ENCODE results near the gene CACNG4. TPM values are rescaled to one million over a fixed set of nuclear protein-coding genes. Genes with fewer than 3 reads are reported as not detected.

Gene CACNG4
- not detected in 2 replicates for total RNA-seq

DNA sequence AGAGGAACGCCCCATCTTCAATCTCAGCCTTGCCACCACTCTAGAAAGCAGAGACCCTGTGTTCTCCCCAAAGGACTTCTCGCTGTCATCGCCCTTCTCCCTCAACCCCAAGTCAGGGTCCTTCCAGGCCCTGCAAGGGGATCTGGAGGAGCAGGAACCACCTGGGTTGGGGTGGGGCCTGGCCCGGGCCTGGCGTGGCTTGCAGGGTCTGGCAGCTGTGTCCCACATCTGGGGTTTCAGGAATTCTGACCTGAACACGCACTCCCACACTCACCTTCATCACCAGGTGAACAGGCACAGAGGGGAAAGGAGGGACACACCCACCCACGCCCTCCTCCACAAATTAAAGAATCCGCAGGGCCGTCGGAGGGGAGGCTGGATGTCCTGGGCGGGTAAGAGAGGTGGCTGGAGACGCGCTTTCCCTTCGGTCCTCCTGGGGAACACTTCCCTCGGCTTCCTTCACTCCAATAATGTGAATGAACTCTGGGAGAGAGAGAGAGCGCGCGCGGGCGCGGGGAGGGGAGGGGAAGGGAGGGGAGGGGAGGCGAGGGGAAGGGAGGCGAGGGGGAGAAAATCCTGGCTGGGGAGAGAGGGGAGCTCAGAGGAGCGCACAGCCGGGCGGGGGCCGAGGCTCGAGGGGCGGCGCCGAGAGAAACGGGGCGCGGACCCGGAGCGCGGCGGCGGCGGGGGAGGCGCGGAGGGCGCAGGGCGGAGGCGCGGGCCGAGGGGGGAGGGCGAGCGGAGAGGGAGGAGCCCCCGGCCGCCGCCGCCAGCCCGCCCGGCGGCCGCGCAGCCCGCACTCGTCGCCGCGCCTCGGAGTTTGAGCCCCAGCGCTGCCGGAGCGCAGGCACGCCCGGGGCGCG lies at the start of gene CACNG4:
Gene CACNG4 (plus strand): TSS at position 799 of the 863 bp plus-strand sequence. CDS start 205 bp downstream, outside the sequence.
- DNase-seq, result no peak

DNA sequence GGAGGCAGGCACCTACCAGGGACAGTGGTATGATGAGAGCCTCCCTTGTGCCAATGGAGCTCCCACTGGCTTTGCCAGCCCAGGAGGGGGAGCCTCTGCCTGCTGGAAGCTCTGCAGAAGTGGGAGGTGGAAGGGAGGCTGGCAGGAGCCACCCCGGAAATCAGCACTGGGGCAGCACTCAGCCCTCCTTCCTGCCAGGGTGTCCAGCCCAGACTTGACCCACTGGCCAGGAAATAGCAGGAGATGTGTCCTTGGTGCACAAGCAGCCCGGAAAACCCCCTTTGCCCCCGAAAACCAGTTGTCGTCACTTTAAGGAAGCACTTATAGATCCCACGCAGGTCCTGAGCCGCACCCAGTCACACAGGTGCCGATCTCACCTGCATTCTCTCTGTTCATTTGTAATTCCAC lies 49.3 kb upstream of the CACNG4 start:
- no peak for DNase-seq

DNA sequence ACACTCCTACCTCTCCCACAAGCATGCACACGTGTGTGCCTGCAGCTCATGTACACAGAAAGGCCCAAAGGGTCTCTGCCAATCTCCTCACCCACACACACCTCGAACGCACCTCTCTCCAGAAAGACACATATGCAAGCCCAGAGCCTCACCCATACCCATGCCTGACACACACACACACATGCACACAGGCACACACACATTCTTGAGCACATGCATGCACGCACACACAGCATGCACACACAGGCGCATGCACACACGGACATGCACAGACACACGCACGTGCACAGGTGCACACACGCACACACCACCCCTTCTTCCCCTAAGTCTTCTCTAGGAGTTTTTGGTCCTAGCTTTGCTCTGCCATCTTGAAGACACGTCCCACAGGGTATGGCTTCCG lies 48.7 kb upstream of the CACNG4 start:
- DNase-seq, result no peak

DNA sequence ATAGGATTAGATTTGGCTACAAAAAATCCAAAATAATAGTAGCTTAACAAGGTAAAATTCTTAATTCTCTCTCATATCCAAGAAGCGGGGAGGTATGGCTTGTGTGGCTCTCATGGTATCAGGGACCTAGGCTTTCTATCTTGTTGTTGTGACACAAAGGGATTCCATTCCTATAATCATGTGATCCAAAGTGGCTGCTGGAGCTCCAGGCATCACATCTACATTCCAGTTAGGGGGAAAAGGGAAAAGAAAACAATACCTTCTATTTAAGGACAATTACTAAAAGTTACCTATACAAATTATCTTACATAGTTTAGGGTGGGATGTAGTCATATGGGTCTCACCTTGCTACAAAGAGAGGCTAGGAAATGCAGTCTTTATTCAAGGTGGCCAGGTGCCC lies 47.6 kb upstream of the CACNG4 start:
- no peak for DNase-seq

DNA sequence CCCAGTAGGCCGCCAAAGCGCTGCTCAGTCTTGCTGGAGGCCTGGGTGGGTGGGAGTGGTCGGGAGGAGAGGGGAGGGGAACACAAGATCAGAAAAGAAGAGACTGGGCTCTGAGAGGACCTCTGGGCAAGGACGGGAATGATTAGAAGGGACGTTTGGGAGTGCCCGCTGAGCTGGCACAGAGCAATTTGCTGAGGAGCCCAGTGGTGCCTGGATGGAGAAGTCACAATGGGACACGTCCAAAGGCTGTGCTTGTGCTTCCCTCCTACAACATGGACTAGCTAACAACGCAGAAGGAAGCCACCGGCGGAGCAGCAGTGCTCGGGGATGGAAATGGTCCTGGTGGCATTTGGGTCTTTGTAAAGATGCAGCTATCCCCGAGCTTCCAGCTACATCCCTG lies 45.6 kb upstream of the CACNG4 start:
- no peak for DNase-seq

DNA sequence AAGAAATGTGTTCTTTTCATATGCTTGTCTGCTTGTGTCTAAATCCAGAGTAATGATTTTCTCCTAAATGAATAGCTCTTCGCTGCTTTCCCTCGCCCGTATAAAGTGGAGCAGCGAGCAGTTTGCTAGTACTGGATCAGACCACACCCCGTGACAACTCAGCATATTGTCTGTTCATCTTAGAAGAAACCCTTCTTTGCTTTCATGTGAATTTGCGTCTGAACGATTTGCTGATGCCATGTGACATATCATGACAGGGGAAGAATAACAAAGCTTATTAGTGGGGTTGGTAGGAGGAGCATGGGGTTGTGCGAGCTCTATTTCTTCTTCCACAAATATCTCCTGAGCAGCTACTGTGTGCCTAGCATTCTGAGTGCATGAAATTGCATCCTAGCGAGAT lies 44.1 kb upstream of the CACNG4 start:
- no peak for DNase-seq

DNA sequence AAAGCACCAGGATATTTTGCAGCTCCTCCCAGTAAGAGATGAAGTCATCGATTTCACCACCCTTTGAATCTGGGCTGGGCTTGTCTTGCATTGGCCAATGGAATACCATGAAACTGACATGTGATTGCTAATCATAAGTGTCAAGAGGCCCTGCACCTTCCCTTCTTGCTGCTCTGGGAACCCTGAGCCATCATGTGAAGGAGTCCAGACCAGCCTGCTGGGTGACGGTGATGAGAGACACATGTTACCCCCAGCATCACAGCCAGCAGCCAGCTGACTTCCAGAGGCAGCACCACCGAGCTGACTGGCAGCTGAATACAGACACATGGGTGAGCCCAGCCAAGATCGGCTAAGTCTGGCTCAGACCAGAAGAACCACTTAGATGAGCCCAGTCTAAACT lies 43.6 kb upstream of the CACNG4 start:
- no peak for DNase-seq

DNA sequence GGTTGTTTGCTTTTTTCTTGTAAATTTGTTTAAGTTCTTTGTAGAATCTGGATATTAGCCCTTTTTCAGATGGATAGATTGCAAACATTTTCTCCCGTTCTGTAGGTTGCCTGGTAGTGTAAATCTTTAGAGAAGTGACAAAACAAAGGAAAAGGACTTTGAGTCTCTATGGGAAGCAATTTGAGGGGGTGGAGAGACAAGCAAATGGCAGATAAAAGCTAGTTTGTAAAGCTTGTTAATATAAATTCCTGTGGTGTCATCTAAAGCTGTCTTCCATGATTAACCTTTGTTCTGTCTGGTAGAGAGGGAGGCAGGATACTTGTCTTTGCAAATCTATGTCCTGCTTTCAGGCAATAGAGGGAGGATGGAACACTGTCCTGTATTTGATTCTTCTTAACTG lies 40.6 kb upstream of the CACNG4 start:
- DNase-seq, result no peak

DNA sequence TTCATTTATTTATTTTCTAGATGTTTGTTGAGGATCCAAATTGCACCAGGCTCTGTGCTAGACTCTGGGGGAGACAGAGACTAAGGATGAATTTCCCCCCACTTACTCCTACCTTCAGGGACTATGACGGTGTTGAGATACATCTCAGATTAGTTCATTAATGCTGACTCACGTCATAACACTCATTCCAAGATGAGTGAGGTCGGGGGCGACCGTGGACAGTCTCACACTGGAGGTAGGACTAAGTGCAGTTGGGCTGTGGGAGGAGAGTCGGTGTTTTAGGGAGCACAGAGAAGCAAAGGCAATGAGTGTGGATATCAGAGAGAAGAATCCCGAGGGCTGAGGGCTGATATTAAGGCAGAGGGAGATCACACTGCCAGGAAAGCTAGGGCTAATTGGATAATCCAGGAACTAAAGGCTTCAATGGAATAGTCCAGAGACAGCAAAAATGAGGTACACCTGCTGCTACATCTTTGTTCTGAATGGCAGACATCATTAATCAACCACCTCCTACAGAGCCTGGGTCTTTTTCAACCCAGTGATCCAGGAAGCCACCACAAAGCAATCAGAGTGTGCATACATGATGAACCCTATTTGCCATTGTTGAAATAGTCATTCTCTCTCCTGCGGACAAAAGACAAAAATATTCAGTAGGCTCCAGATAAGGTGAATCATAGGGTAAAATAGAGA lies 38.6 kb upstream of the CACNG4 start:
- no peak for DNase-seq

DNA sequence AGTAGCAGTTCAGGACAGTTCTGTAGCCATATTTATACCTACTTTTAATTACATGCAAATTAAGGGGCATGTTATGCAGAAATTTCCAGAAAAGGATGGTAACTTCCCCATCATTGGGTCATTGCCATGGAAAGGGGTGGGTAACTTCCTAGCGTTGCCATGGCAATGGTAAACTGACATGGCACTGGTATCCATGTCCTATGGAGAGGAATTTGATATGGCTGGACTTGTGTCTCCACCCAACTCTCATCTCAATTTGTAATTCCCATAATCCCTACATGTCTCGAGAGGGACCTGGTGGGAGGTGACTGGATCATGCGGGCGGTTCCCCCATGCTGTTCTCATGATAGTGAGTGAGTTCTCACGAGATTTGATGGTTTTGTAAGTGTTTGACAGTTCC lies 35.6 kb upstream of the CACNG4 start:
- no peak for DNase-seq

DNA sequence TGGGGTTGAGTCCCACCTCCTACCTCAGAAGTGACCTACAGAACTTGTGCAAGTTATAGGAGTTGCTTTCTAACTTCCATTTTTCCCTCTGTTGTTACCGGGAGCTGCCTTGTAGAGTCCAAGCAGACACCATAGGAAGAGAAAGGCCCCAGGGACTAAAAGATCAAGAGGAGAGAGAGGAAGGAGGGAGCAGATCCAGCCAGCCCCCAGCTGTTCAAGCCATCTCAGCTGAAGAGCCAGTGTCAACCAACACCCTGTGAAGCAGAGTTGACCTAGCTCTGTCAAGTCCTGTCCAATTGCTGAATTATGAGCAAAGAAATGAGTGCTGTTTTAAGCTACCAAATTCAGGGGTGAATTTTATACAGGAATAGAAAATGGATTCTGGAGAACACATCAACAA lies 34.9 kb upstream of the CACNG4 start:
- no peak for DNase-seq

DNA sequence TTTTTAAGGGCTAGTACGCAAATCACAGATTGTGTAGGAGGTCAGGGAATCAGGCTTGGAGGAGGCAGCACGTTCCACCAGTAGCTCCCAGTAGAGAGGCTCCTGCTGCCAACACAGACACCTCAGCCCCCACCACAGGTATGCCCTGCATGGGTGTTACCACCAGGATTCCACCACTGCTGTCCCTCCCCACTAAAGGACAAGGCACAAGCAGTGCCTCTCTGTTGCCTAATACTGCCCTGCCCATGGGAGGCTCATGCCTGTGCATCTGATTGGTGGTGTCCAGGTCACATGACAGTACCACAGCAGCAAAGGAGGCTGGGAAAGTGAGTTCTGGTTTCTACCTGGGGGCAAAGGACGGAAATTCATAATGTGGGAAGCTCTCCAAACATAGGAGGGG lies 33.6 kb upstream of the CACNG4 start:
- DNase-seq, result no peak

DNA sequence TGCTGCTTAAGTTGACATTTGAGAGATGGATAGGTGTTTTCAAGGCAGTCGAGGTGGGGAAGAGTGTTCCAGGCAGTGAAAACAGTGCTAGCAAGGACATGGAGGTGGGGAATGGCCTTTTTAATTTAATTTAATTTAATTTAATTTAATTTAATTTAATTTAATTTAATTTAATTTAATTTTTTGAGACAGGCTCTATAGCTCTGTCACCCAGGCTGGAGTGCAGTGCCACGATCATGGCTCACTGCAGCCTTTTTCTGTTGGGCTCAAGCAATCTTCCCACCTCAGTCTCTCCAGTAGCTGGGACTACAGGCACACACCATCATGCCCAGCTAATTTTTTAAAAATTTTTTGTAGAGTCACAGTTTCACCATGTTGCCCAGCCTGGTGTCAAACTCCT lies 32.2 kb upstream of the CACNG4 start:
- no peak for DNase-seq

DNA sequence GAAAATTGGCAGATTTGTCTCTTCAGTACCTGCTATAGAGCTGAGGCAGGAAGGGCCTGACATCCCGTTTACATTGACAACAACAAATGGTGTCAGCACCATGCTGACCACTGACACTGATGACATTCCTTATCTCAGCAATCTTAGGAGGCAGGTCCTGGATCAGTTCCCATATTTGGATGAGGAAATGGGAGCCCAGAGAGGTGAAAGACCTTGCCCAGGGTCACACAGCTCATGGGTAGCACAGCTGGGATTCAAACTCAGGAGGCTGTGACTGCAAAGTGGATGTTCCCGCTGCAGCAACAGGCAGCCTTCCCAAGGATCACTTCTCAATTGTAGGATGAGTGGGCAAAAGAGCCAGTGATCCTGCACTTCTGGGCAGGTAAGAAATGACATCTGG lies 30.5 kb upstream of the CACNG4 start:
- no peak for DNase-seq

DNA sequence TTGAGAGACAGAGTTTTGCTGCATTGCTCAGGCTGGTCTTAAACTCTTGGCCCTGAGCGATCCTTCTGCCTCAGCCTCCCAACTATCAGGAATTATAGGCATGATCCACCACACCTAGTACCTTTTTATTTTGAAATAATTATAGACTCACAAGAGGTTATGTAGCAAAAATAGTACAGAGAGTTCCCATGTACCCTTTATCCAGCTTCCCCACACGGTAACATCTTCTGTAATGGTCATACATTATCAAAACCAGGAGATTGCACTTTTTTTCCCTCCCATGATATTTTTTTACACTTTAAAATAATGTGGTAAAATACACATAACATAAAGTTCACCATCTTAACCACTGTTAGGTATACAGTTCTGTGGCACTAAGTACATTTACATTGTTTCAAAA lies 28.8 kb upstream of the CACNG4 start:
- DNase-seq, result no peak

DNA sequence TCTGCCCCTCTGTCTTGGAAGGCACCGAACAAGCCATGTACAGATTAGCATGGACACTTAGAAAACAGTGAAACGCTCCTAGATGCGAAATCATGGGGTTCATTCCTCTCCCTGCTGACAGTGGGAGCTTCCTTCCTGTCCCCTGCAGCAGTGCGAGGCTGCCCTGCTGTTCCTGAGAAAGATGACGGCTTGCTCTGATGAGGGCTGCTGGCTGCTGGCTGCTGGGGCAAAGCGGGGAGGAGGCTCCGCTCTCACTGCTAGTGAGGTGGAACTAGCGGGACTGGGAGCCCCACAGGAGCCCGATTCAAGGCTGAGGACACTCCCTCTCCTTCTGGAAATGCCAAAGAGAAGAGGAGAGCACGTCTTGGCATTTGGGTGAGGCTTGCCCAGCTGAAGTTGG lies 25.9 kb upstream of the CACNG4 start:
- DNase-seq, result no peak

DNA sequence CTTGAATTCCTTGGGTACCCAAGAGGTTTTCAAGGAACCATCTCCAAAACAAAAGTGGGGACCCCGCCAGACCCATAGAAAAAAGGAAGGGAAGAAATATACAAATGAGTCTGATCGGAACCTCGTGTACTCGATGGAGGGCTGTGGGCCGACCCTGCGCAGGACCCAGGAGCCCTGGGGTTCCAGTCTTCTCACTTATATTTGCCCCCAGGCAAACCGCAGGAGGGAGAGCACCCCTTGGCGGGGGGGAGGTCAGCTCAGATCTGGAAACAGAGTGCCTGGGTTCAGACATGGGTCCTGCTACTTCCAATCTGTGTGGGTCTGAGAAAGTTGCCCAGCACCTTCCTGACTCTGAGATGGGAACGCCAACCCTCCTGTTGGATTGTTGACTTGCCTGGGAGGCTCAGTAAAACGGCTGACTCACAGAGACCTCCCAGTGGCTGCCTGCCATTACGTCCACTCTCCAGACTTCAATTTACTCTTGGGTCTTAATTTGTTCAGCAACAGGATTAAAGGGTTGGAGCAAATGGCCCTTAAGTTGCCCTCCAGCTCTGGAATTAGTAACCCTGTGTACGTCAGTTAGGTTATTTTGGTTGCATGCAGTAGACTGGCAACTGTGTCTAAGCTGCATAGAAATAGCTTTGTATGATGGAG lies 24.9 kb upstream of the CACNG4 start:
- no peak for DNase-seq

DNA sequence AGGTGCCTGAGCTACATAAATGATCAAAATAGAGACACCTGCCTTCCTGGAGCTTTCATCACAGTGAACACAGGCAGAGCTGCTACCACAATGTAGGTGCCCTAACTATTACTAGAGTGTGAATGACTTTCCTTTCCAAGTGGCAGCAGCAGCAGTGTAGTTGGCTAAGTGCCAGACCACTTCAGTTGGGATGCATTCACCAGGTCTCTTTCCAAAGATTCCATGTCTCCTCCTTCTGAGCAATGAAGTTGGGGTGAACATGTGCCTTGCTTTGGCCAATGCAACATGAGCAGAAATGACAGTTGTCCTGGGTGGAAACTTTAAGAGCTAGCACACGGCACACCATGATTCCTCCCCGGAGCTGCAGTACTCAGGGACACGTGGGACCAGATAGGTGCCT lies 23.3 kb upstream of the CACNG4 start:
- DNase-seq, result no peak

DNA sequence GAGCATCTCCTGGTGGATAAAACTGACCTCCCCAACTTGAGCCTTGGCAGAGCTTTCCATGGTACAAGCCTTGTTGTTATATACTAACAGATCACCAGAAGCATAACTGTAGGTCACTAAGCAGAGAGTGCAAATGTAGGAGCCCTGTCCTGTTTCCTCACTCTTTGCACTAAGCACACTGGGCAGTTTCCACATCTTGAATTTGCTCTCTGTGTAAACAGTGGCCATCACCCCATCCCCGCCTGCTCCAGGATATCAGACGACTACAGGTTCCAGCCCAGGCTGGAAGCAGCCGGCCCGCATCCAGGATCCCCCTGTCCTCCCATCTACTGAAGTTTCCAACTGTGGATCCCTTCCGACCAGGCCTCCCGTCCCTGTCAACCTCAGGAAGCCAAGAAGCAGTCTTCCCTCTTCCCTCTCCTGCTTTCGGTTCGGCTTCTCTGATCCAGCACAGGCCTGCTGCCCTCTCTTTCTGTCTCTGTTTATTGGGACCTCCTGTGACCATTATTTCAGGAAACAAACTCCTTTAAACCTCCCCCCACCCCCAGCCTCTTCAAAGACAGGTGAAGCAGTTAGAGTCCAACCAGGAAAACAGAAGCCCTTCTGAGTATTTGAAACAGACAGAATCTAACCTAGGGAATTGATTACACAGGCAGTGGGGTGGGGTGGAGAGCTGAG lies 22.6 kb upstream of the CACNG4 start:
- DNase-seq, result no peak

DNA sequence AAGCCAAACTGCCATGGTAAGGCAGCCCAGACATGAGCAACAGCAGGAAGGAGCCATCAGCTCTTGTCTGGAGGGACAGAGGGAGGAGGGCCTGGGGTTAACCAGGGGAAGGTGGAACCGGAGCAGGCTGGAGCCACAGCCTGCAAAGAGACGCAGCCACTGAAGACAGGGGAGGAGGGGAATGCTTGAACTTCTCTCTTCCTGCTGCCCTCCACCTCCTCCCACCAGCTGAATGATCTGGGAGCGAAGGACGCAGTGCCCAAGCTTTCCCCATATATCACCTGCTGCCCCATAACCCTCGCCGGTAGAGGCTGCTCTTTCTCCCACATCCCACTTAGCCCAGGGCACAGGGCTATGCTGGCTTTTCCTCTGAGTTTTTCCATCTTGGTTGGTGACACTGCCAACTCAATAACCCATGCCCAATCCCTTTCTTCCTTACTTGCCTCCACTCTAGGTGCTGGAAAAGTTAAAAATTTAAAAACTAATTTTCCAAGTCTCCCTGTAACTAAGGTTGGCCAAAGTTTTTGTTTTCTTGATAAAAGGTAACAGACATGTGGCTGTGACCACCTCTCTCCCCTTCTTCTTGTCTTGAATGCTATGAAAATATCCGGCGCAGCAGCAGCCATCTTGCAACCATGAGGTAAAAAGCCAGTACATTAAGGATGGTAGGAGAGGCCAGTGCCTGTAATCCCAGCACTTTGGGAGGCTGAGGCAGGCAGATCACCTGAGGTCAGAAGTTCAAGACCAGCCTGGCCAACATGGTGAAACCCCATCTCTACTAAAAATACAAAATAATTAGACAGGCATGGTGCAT lies 21.8 kb upstream of the CACNG4 start:
- DNase-seq, result no peak

DNA sequence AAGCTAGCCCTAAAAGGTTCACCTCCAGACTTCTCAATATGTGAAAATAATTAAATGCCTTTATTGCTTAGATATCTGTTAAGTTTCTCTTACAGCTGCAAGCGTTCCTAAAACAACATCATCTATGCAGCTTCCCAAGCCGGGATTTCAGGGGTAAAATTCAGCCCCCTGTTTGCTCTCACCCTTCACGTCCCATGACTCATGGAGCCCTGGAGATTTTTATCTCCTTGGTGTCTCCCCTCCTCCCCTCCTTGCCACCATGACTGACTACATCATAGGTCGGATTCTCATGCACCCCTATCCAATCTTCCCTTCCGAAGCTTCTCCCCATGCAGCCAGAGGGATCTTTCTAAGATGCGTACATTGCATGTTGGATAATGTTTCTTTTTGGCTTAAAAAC lies 21.0 kb upstream of the CACNG4 start:
- no peak for DNase-seq

Measured in dermis blood vessel endothelial cell (primary cell).